Left ventricle myocardium inferior (tissue), 1 donor: ENCODE data around the gene OGDH. TPM values are rescaled to one million over a fixed set of nuclear protein-coding genes. Genes with fewer than 3 reads are reported as not detected.

Experiments
- DNase-seq: peaks from one replicate; pipeline ENCODE4 v3.0.0-alpha.2; 2020
- H3K27ac ChIP-seq: fragments of 200-600 bp; replicated peaks from 2 replicates; pipeline ENCODE4 v1.8.0; 2021
- H3K27me3 ChIP-seq: fragments of 200-600 bp; 2 replicates; pipeline ENCODE4 v1.8.0; 2021; ENCODE audit warnings: low read depth
- H3K36me3 ChIP-seq: fragments of 200-600 bp; 2 replicates; pipeline ENCODE4 v1.8.0; 2021
- H3K4me1 ChIP-seq: fragments of 200-600 bp; 2 replicates; pipeline ENCODE4 v1.8.0; 2021
- H3K4me3 ChIP-seq: fragments of 200-600 bp; 2 replicates; pipeline ENCODE4 v1.8.0; 2021; ENCODE audit warnings: mild to moderate bottlenecking, moderate library complexity
- H3K9me3 ChIP-seq: fragments of 200-600 bp; replicated peaks from 2 replicates; pipeline ENCODE4 v1.8.0; 2021
- intact Hi-C: fragments of 100-400 bp; cut with micrococcal nuclease; formaldehyde crosslinking; loops from one replicate; pipeline ENCODE4 v1.11.0; 2022
- total RNA-seq: library from RNA; stranded (reverse); fragmentation: NEBNext Ultra II Directional; extraction: Animal tissue kit (Norgen Biotek cat#: 25700); gene quantifications from one replicate; pipeline ENCODE4 v1.2.1, GENCODE V29; 2021
- TF ChIP-seq, protein P1 (sequence below): fragments of 200-600 bp; IDR thresholded peaks from 2 replicates; pipeline ENCODE4 v1.8.0; 2021; ENCODE audit warnings: antibody characterized with exemption, mild to moderate bottlenecking, borderline replicate concordance
- donor health status: DM: no; HTN: yes; CAD: no; lungs with severe emphysema.

Gene OGDH
- total RNA-seq, 1 donor from 2014 or later = 677 TPM

DNA sequence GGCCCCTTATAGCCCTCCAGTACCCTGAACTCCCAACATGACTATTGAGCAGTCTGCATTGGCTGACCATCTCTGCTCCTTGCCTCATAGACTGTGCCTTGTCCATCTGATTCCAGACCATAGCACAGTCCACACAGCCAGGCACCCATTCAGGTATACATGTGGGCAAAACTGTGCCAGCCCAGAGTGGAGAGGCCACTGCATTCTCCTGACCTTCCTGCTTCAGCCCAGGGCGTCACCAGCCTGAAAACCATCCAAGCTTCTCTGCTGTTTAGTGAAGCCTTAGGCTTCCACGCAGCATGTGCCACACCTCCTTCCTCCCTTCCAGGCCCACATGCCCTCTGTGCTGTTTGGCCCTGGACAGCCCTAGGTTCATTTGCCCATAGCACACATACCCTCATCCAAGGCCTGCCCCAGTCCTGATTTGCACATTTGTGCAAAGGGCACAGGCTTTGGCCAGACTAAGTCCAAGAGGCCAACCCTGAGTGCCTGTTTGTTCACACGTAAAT lies 43.2 kb upstream of the OGDH start:
- TF ChIP-seq, protein P1, sequence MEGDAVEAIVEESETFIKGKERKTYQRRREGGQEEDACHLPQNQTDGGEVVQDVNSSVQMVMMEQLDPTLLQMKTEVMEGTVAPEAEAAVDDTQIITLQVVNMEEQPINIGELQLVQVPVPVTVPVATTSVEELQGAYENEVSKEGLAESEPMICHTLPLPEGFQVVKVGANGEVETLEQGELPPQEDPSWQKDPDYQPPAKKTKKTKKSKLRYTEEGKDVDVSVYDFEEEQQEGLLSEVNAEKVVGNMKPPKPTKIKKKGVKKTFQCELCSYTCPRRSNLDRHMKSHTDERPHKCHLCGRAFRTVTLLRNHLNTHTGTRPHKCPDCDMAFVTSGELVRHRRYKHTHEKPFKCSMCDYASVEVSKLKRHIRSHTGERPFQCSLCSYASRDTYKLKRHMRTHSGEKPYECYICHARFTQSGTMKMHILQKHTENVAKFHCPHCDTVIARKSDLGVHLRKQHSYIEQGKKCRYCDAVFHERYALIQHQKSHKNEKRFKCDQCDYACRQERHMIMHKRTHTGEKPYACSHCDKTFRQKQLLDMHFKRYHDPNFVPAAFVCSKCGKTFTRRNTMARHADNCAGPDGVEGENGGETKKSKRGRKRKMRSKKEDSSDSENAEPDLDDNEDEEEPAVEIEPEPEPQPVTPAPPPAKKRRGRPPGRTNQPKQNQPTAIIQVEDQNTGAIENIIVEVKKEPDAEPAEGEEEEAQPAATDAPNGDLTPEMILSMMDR = no peak
- Histone ChIP-seq H3K36me3 (peaks cover 44% of the 10 kb centered on the region), H3K27ac (no peak overlapping the region), H3K9me3 (no peaks in the 10 kb centered on the region), H3K4me1 (peaks cover 21% of the 10 kb centered on the region), H3K4me3 (no peak overlapping the region), H3K27me3 (no peaks in the 10 kb centered on the region)
- DNase-seq = no peak
- intact Hi-C loops = no loop called here

DNA sequence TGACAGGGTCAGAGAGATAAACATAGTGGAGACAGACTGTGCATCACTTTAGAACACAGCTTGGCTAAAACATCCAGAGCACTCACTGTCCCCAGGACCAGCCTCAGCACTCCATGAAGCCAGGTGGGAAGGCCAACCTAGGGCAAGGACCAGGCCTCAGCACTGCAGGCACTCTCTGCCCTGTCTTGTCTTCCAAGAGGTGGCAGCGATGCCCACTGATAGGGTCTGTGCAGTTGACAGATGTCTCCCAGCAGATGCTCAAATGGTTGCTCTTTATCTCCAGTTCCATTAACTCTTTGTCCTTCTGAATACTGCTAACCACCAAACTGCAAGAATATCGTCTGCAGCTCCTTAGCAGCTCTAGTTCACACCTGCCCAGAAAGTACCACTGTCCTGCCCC lies 41.8 kb upstream of the OGDH start:
- Histone ChIP-seq H3K4me3 (no peak overlapping the region), H3K36me3 (peaks cover 58% of the 10 kb centered on the region), H3K9me3 (no peaks in the 10 kb centered on the region), H3K27ac (no peak overlapping the region), H3K27me3 (no peaks in the 10 kb centered on the region), H3K4me1 (peaks cover 21% of the 10 kb centered on the region)
- intact Hi-C loops = no loop called here
- DNase-seq = no peak
- TF ChIP-seq, protein P1 = no peak

DNA sequence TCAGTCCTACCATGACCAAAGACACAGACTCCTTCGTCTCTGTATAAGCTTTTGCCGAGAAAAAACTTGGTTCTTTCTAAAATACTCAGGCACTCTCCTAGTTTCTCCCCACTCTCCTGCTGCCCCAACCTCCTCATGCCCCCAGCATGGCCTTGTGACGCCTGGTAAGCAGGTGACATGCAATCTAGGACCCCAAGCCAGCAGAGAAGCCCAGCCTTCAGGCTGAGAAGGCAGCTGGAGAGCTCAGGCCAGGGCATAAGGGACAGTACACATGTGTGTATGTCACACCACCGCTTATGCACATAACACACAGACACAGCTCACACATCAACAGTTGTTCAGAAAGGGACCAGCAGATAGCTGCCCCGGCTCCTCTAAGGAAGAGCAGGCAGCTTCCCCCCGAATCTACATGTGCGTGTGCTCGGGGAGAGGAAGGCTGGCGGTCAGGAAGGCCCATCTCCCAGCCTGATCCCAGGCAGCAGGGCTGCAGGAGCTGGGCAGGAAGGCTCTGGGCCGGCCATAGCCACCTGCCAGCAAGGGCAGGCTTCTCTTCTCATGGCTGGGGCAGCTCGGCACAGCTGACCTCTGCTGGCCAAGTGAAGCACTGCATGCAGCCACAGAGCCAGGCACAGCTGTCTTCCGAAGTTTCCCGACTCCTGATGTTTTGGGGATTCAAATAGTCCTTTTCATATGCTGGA lies 41.2 kb upstream of the OGDH start:
- DNase-seq = peak; percentile 67
- H3K27me3 ChIP-seq = no peaks in the 10 kb centered on the region
- peaks cover 64% of the 10 kb centered on the region for H3K36me3 ChIP-seq
- TF ChIP-seq, protein P1 = peak; percentile 99
- H3K27ac ChIP-seq = peak overlapping the region; percentile 40
- H3K4me1 ChIP-seq = peaks cover 21% of the 10 kb centered on the region
- intact Hi-C loops = no loop called here
- H3K9me3 ChIP-seq = no peaks in the 10 kb centered on the region
- no peak overlapping the region for H3K4me3 ChIP-seq

DNA sequence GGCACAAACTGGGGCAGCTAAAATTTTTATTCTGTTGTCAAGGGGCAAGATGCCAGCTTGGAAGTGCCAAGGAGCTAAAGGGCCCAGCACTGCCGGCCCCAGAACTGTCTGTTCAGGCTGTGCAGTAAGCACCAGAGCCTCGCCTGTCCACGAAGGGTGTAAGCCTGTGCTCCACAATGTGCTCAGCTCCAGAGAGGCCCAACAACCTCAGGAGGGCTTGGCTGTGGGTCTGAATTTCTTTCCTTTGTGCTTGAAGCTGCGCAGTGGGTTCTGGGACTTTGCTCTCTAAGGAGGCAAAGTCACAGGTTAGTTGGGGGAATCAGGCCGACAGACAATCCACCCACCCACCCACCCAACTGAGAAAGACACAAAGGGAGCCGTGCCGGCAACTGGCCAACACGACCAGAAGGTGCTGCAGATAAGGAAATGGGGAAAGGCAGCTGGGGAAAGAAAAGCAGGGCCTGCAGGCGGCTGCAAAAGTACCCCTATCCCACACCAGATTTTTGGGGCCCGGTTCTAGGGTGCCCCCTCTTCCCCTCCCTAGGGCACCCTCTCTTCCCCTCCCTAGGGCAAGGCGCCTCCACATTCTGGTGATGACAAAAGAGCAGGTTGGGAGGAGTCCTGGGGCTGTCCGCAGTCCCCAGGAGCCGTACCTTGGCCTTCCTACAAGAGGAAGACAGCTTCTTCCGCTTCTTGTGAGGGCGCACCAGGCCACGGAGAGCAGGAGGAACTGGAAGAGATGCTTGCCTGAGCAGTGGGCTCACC lies 40.5 kb upstream of the OGDH start:
- peak overlapping the region; percentile 40 for H3K27ac ChIP-seq
- peaks cover 21% of the 10 kb centered on the region for H3K4me1 ChIP-seq
- no peak for DNase-seq
- no peaks in the 10 kb centered on the region for H3K27me3 ChIP-seq
- peaks cover 71% of the 10 kb centered on the region for H3K36me3 ChIP-seq
- TF ChIP-seq, protein P1 = no peak
- intact Hi-C loops = no loop called here
- H3K4me3 ChIP-seq = no peak overlapping the region
- H3K9me3 ChIP-seq = no peaks in the 10 kb centered on the region

DNA sequence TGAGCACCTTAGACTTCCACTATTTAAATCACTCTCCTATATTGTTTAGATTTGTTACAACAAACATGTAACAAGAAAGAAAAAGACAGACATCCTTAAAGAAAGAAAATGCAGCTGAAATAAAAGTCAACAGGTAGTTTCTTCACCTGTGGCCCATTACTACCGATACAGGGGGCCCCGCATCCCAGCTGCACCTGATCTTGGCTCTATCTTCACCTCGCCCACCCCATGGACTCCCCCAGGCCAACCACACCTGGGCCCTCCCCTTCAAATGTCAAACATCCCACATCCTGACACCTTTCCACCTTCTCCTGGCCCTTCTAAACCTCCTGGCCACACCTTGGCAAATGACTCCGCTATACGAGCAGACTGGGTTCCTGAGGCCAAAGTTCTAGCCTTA lies 39.7 kb upstream of the OGDH start:
- peaks cover 21% of the 10 kb centered on the region for H3K4me1 ChIP-seq
- DNase-seq = no peak
- no peak overlapping the region for H3K27ac ChIP-seq
- no peaks in the 10 kb centered on the region for H3K9me3 ChIP-seq
- intact Hi-C loops = no loop called here
- peaks cover 78% of the 10 kb centered on the region for H3K36me3 ChIP-seq
- TF ChIP-seq, protein P1 = no peak
- no peak overlapping the region for H3K4me3 ChIP-seq
- no peaks in the 10 kb centered on the region for H3K27me3 ChIP-seq
